Activated naive CD4-positive, alpha-beta T cell treated with Interleukin-2 at 50 U/mL for 16 hours (primary cell): ENCODE data around the gene DCAF4.
"Not testable (repeated sequence)": the region's sequence is repeated elsewhere in the genome, so short reads cannot be mapped to it uniquely, and the experiment has no call there.

Source experiments
- DNase-seq: peaks from one replicate; pipeline ENCODE4 v3.0.0-alpha.2; 2020

Gene DCAF4

GRCh38 chr14:72975770-72976169 is 49.5 kb downstream of the DCAF4 start:
- no peak for DNase-seq

- no peak for DNase-seq
These were observed 52.6 kb downstream of the DCAF4 start for GRCh38 chr14:72978856-72979255.

GRCh38 chr14:72980863-72981262 is 54.6 kb downstream of the DCAF4 start:
- DNase-seq = no peak

GRCh38 chr14:72982146-72982708 is 56.0 kb downstream of the DCAF4 start:
- no peak for DNase-seq

- DNase-seq = no peak
These were observed 60.0 kb downstream of the DCAF4 start for GRCh38 chr14:72986214-72986613.

GRCh38 chr14:72986857-72987256 is 60.6 kb downstream of the DCAF4 start:
- DNase-seq = no peak

GRCh38 chr14:72990171-72990570 is 63.9 kb downstream of the DCAF4 start:
- DNase-seq = no peak

- no peak for DNase-seq
These were observed 70.7 kb downstream of the DCAF4 start for GRCh38 chr14:72996916-72997315.

GRCh38 chr14:72998252-72998903 is 72.1 kb downstream of the DCAF4 start:
- no peak for DNase-seq

GRCh38 chr14:72999316-72999715 is 73.1 kb downstream of the DCAF4 start:
- DNase-seq = no peak

GRCh38 chr14:73000073-73000472 is 73.8 kb downstream of the DCAF4 start:
- no peak for DNase-seq

- DNase-seq = no peak
These were observed 77.4 kb downstream of the DCAF4 start for GRCh38 chr14:73003681-73004080.

- not testable (repeated sequence) for DNase-seq
These were observed 78.4 kb downstream of the DCAF4 start for GRCh38 chr14:73004641-73005040.

GRCh38 chr14:73007835-73008234 is 81.6 kb downstream of the DCAF4 start:
- no peak for DNase-seq

GRCh38 chr14:73008501-73008900 is 82.2 kb downstream of the DCAF4 start:
- DNase-seq = no peak
